Neutrophil (primary cell): ENCODE data around the gene STAT4.
A peak's percentile ranks its signal among the peaks of the same experiment; 100 is the strongest.

ENCODE experiments used
- H3K27ac ChIP-seq: fragments of 200-600 bp; sonication (generic); 2 replicates; pipeline ENCODE4 v1.5.1; 2016; ENCODE audit warnings: mild to moderate bottlenecking, moderate library complexity
- H3K27me3 ChIP-seq: fragments of 200-600 bp; sonication (generic); 2 replicates; pipeline ENCODE4 v1.6.0; 2016; ENCODE audit warnings: mild to moderate bottlenecking
- H3K36me3 ChIP-seq: fragments of 200-600 bp; sonication (generic); 2 replicates; pipeline ENCODE4 v1.5.1; 2017
- H3K4me1 ChIP-seq, 2 experiments: fragments of 200-600 bp in 1 of 2; sonication (generic) in 1 of 2; 1 replicate in 1 of 2; 2 replicates in 1 of 2; pipeline versions ENCODE4 v1.5.1 to v1.6.1; 2013 to 2016; ENCODE audit warnings: low read depth in 1 of 2, low read length in 1 of 2, mild to moderate bottlenecking in 1 of 2, moderate library complexity in 1 of 2; ENCODE audit not compliant: control insufficient read depth in 1 of 2, insufficient read depth in 1 of 2
- H3K4me3 ChIP-seq, 2 experiments: fragments of 200-600 bp in 1 of 2; sonication (generic) in 1 of 2; 1 replicate in 1 of 2; 2 replicates in 1 of 2; pipeline ENCODE4 v1.5.1; 2013 to 2016; ENCODE audit warnings: low read depth in 1 of 2, low read length in 1 of 2, mild to moderate bottlenecking in 1 of 2, moderate library complexity in 1 of 2
- H3K9me3 ChIP-seq: fragments of 200-600 bp; sonication (generic); 2 replicates; pipeline ENCODE4 v1.5.1; 2016
- CTCF ChIP-seq: fragments of 200-600 bp; sonication (generic); IDR thresholded peaks from 2 replicates; pipeline ENCODE4 v1.5.1; 2016; ENCODE audit warnings: antibody characterized with exemption

The STAT4 gene

GRCh38 chr2:190986221-190986953 lies 164.4 kb downstream of the STAT4 start:
- TF ChIP-seq CTCF = no peak
- Histone ChIP-seq H3K4me3 (no peak overlapping the region), H3K9me3 (no peaks in the 10 kb centered on the region), H3K27ac (no peak overlapping the region), H3K36me3 (peaks cover 100% of the 10 kb centered on the region), H3K4me1 (no peaks in the 10 kb centered on the region), H3K27me3 (no peaks in the 10 kb centered on the region)

DNA sequence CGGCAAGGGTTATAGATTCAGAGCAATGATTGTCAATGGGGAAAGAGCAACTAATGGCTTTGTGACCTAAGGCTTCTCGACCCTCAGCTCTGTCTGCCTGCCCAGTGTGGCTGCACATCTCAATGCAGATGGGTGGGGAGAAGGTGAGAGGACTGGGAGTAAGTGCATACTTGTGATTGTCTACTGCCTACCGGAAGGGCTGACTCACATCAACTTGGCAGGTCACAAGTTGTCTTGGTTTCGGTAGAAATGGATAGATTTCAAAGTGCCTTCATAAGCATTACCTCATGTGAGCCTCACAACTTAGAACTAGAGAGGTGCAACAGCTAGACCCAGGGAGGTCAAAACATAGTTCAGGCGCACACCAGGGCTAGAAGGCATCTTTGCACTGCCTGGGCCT lies 166.2 kb downstream of the STAT4 start:
- no peak for TF ChIP-seq CTCF
- Histone ChIP-seq H3K36me3 (peaks cover 100% of the 10 kb centered on the region), H3K27ac (peak overlapping the region; percentile 31), H3K27me3 (no peaks in the 10 kb centered on the region), H3K4me1 (no peaks in the 10 kb centered on the region), H3K4me3 (no peak overlapping the region), H3K9me3 (no peaks in the 10 kb centered on the region)

DNA sequence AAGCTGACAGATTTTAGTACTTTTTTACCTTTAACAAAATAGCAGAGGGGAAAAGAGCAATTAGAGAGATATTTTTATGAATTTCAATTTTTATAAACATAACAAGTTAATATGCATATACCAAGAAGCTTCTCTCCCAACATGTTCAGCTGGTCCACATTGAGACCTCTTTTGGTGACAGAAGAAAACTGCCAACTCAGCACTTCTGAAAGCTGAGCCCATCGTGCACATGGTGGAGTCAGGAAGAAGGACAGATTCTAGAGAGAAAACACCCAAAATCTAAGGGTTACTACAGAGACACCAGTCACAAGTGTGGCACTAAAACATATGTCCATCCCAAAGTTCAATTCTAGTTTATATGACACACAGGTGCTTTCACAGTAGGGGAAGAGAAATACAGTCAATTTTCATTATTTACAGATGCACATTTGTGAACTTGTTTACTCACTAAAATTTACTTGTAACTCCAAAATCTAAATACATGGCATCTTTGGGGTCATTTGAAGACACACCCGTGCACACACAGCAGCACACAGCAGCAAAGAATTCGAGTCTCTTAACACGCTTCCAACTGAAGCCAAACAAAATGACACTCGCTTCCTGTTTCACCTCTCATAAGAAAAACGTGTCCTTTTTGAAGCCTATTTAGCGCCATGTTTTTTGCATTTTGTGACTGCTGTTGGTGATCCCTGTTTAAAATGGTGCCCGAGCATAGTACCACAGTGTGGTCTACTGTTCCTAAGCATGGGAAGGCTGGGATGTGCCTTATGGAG lies 168.3 kb downstream of the STAT4 start:
- Histone ChIP-seq H3K27me3 (no peaks in the 10 kb centered on the region), H3K9me3 (no peaks in the 10 kb centered on the region), H3K4me3 (no peak overlapping the region), H3K36me3 (peaks cover 100% of the 10 kb centered on the region), H3K27ac (no peak overlapping the region), H3K4me1 (no peaks in the 10 kb centered on the region)
- no peak for TF ChIP-seq CTCF

DNA sequence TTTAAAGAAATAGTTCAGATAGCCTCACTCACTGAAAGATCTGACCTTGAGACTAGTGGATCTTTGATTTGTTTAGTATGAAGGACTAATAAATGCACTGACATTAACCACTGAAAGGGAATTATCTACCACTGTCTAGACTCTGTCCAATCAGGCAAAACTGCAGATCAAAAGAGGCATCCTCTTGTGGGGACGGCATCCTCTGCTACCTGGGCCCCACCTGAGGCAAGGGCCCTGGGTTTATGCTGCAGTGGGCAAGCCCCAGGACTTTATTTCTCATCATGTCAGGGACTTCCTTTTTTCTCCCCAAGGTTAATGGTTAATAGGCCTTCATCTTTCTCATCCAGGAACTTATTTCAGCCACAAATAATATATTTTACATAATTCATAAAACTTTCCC lies 169.1 kb downstream of the STAT4 start:
- Histone ChIP-seq H3K4me1 (no peaks in the 10 kb centered on the region), H3K27ac (no peak overlapping the region), H3K9me3 (no peaks in the 10 kb centered on the region), H3K27me3 (no peaks in the 10 kb centered on the region), H3K4me3 (no peak overlapping the region), H3K36me3 (peaks cover 100% of the 10 kb centered on the region)
- TF ChIP-seq CTCF = no peak

- H3K9me3 ChIP-seq = no peaks in the 10 kb centered on the region
- H3K36me3 ChIP-seq = peaks cover 100% of the 10 kb centered on the region
- no peaks in the 10 kb centered on the region for H3K4me1 ChIP-seq
- H3K4me3 ChIP-seq = no peak overlapping the region
- H3K27me3 ChIP-seq = no peaks in the 10 kb centered on the region
- no peak overlapping the region for H3K27ac ChIP-seq
- TF ChIP-seq CTCF = no peak
Measured at GRCh38 chr2:190981333-190981732, 169.5 kb downstream of the STAT4 start.
